Measurements from ENCODE around the gene LMLN. TPM values are rescaled to one million over a fixed set of nuclear protein-coding genes. Genes with fewer than 3 reads are reported as not detected.

The LMLN gene
- total RNA-seq, 1 experiment from 2014 or later: 17.4 TPM

GRCh38 chr3:198018416-198018815, 58.4 kb downstream of the LMLN start:
- H3K4me1 ChIP-seq (ENCODE audit: insufficient read depth, low read length, poor library complexity, severe bottlenecking): no peaks in the 10 kb centered on the region
- H3K4me3 ChIP-seq (ENCODE audit: low read depth, low read length, poor library complexity, severe bottlenecking): no peak overlapping the region
- no peak for DNase-seq (ENCODE audit: low spot score)
- ChIA-PET POLR2A (ENCODE audit: low non-redundant PET) (no interaction called here), CTCF (no interaction called here)
- no peaks in the 10 kb centered on the region for H3K36me3 ChIP-seq (ENCODE audit: insufficient read depth, low read length, poor library complexity, severe bottlenecking)
- H3K27me3 ChIP-seq (replicated peaks; ENCODE audit: insufficient read depth, low read depth, low read length, poor library complexity): no peaks in the 10 kb centered on the region
- no peak overlapping the region for H3K27ac ChIP-seq (ENCODE audit: low read depth, low read length, poor library complexity, severe bottlenecking)
- no peaks in the 10 kb centered on the region for H3K9me3 ChIP-seq (ENCODE audit: low read depth, low read length, poor library complexity, severe bottlenecking)
- TF ChIP-seq EZH2 (IDR thresholded peaks at IDR 0.05; ENCODE audit: borderline replicate concordance, low read depth, low read length, poor library complexity, severe bottlenecking) (no peak), CTCF (conservative IDR thresholded peaks at IDR 0.05; ENCODE audit: low read depth, low read length) (no peak)
- intact Hi-C loops (cut with micrococcal nuclease; ENCODE audit: unreplicated experiment): no loop called here
- BruUV-seq (replicated peaks): no TSS peak

- ChIA-PET POLR2A (ENCODE audit: low non-redundant PET) (no interaction called here), CTCF (no interaction called here)
- Histone ChIP-seq H3K27me3 (replicated peaks; ENCODE audit: insufficient read depth, low read depth, low read length, poor library complexity) (no peaks in the 10 kb centered on the region), H3K4me1 (ENCODE audit: insufficient read depth, low read length, poor library complexity, severe bottlenecking) (no peaks in the 10 kb centered on the region), H3K27ac (ENCODE audit: low read depth, low read length, poor library complexity, severe bottlenecking) (no peak overlapping the region), H3K4me3 (ENCODE audit: low read depth, low read length, poor library complexity, severe bottlenecking) (no peak overlapping the region), H3K36me3 (ENCODE audit: insufficient read depth, low read length, poor library complexity, severe bottlenecking) (no peaks in the 10 kb centered on the region), H3K9me3 (ENCODE audit: low read depth, low read length, poor library complexity, severe bottlenecking) (no peaks in the 10 kb centered on the region)
- intact Hi-C loops (cut with micrococcal nuclease; ENCODE audit: unreplicated experiment): no loop called here
- BruUV-seq (replicated peaks): no TSS peak
- TF ChIP-seq EZH2 (IDR thresholded peaks at IDR 0.05; ENCODE audit: borderline replicate concordance, low read depth, low read length, poor library complexity, severe bottlenecking) (no peak), CTCF (conservative IDR thresholded peaks at IDR 0.05; ENCODE audit: low read depth, low read length) (no peak)
- DNase-seq (ENCODE audit: low spot score): no peak
These were observed 59.1 kb downstream of the LMLN start for GRCh38 chr3:198019115-198019514.

GRCh38 chr3:198021320-198021719, 61.3 kb downstream of the LMLN start:
- CTCF ChIA-PET: no interaction called here
- H3K4me1 ChIP-seq (ENCODE audit: insufficient read depth, low read length, poor library complexity, severe bottlenecking): no peaks in the 10 kb centered on the region
- TF ChIP-seq CTCF (conservative IDR thresholded peaks at IDR 0.05; ENCODE audit: low read depth, low read length): no peak
- TF ChIP-seq EZH2 (IDR thresholded peaks at IDR 0.05; ENCODE audit: borderline replicate concordance, low read depth, low read length, poor library complexity, severe bottlenecking): no peak
- no peaks in the 10 kb centered on the region for H3K27me3 ChIP-seq (replicated peaks; ENCODE audit: insufficient read depth, low read depth, low read length, poor library complexity)
- no peaks in the 10 kb centered on the region for H3K9me3 ChIP-seq (ENCODE audit: low read depth, low read length, poor library complexity, severe bottlenecking)
- no TSS peak for BruUV-seq (replicated peaks)
- no peak overlapping the region for H3K4me3 ChIP-seq (ENCODE audit: low read depth, low read length, poor library complexity, severe bottlenecking)
- H3K36me3 ChIP-seq (ENCODE audit: insufficient read depth, low read length, poor library complexity, severe bottlenecking): no peaks in the 10 kb centered on the region
- H3K27ac ChIP-seq (ENCODE audit: low read depth, low read length, poor library complexity, severe bottlenecking): no peak overlapping the region
- DNase-seq (ENCODE audit: low spot score): no peak
- intact Hi-C loops (cut with micrococcal nuclease; ENCODE audit: unreplicated experiment): no loop called here
- POLR2A ChIA-PET (ENCODE audit: low non-redundant PET): no interaction called here

Data from A673 (cell line).